GM13976 (cell line): ENCODE results near the gene HCN2.

Experiments
- DNase-seq: peaks from one replicate; pipeline ENCODE4 v3.0.0; 2012; ENCODE audit warnings: low spot score
- in situ Hi-C: fragments of 300-500 bp; cut with MboI; formaldehyde crosslinking; loops from one replicate; pipeline ENCODE4 v1.12.0; 2022; ENCODE audit warnings: low sequenced_read_pairs, mixed read lengths, inconsistent platforms; ENCODE audit not compliant: unreplicated experiment
- TF ChIP-seq, protein P1 (sequence below): IDR thresholded peaks from 2 replicates; pipeline ENCODE4 v1.5.1; 2012; ENCODE audit warnings: borderline replicate concordance, mild to moderate bottlenecking; ENCODE audit not compliant: insufficient read depth; ENCODE audit errors: extremely low read depth, missing control alignments, control extremely low read depth

The HCN2 gene

GRCh38 chr19:576768-577438, 12.8 kb upstream of the HCN2 start:
- TF ChIP-seq, protein P1, sequence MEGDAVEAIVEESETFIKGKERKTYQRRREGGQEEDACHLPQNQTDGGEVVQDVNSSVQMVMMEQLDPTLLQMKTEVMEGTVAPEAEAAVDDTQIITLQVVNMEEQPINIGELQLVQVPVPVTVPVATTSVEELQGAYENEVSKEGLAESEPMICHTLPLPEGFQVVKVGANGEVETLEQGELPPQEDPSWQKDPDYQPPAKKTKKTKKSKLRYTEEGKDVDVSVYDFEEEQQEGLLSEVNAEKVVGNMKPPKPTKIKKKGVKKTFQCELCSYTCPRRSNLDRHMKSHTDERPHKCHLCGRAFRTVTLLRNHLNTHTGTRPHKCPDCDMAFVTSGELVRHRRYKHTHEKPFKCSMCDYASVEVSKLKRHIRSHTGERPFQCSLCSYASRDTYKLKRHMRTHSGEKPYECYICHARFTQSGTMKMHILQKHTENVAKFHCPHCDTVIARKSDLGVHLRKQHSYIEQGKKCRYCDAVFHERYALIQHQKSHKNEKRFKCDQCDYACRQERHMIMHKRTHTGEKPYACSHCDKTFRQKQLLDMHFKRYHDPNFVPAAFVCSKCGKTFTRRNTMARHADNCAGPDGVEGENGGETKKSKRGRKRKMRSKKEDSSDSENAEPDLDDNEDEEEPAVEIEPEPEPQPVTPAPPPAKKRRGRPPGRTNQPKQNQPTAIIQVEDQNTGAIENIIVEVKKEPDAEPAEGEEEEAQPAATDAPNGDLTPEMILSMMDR, result no peak
- DNase-seq, result no peak
- in situ Hi-C loops, result loop anchor here (25.0 kb wide), 1 partner anchor 160 kb away; no protein-coding TSS in a partner anchor

GRCh38 chr19:577439-578392, 12.0 kb upstream of the HCN2 start:
- no peak for DNase-seq
- TF ChIP-seq, protein P1, result no peak
- in situ Hi-C loops, result loop anchor here (25.0 kb wide), 1 partner anchor 160 kb away; no protein-coding TSS in a partner anchor

- DNase-seq, result no peak
- TF ChIP-seq, protein P1, result no peak
- in situ Hi-C loops, result loop anchor here (25.0 kb wide), 1 partner anchor 158 kb away; no protein-coding TSS in a partner anchor
Measured at GRCh38 chr19:579111-579841, 10.4 kb upstream of the HCN2 start.

- in situ Hi-C loops, result loop anchor here (25.0 kb wide), 1 partner anchor 158 kb away; no protein-coding TSS in a partner anchor
- TF ChIP-seq, protein P1, result no peak
- no peak for DNase-seq
Measured at GRCh38 chr19:579842-580155, 9.9 kb upstream of the HCN2 start.

- in situ Hi-C loops, result loop anchor here (25.0 kb wide), 1 partner anchor 157 kb away; no protein-coding TSS in a partner anchor
- DNase-seq, result no peak
- TF ChIP-seq, protein P1, result no peak
Measured at GRCh38 chr19:580274-580835, 9.3 kb upstream of the HCN2 start.
